ENCODE measurements around the gene ENO1.

GRCh38 chr1:8815582-8816151, 62.8 kb downstream of the ENO1 start:
- TF ChIP-seq POLR2A (IDR thresholded peaks at IDR 0.05; ENCODE audit: low read depth, low read length) (no peak), CTCF (conservative IDR thresholded peaks at IDR 0.05; ENCODE audit: low read depth, low read length) (no peak), RCOR1 (IDR thresholded peaks at IDR 0.05; ENCODE audit: insufficient replicate concordance, low read length) (no peak), MAFK (IDR thresholded peaks at IDR 0.05; ENCODE audit: low read depth, low read length) (no peak), FOS (IDR thresholded peaks at IDR 0.05; ENCODE audit: low read depth, low read length) (no peak), RAD21 (IDR thresholded peaks at IDR 0.05; ENCODE audit: low read length) (no peak), NFE2L2 (IDR thresholded peaks at IDR 0.05; ENCODE audit: low read depth, low read length) (no peak), RFX5 (IDR thresholded peaks at IDR 0.05; ENCODE audit: low read depth, low read length) (no peak), BHLHE40 (IDR thresholded peaks at IDR 0.05; ENCODE audit: low read depth, low read length) (no peak), ELK1 (IDR thresholded peaks at IDR 0.05; ENCODE audit: borderline replicate concordance, low read depth, low read length) (no peak), CEBPB (IDR thresholded peaks at IDR 0.05; ENCODE audit: low read depth, low read length) (no peak), MAZ (IDR thresholded peaks at IDR 0.05; ENCODE audit: borderline replicate concordance, low read depth, low read length) (no peak), SMC3 (IDR thresholded peaks at IDR 0.05; ENCODE audit: low read depth, low read length) (no peak), MXI1 (IDR thresholded peaks at IDR 0.05; ENCODE audit: borderline replicate concordance, low read depth, low read length) (no peak)
